Stimulated activated effector memory CD8-positive, alpha-beta T cell treated with anti-CD3 and anti-CD28 coated beads, Interleukin-12 subunit alpha, Interleukin-12 subunit beta, amount 100 ng/mL, for 72 hours (primary cell): ENCODE data around the gene ADGRF3.
"Not testable (repeated sequence)": the region's sequence is repeated elsewhere in the genome, so short reads cannot be mapped to it uniquely, and the experiment has no call there.

Experiments
- ATAC-seq: fragments of 150-1000 bp; cut with Tn5 transposase; 2 replicates; pipeline ENCODE4 v1.10.0; 2021
- DNase-seq, 2 donors: peaks; one replicate each; pipeline ENCODE4 v3.0.0; 2021 to 2022; ENCODE audit warnings: low spot score in 2 of 2
- H3K27ac Mint-ChIP-seq: one replicate; pipeline ENCODE4 v1.8.0; 2022; ENCODE audit warnings: mild to moderate bottlenecking, mixed read lengths
- H3K36me3 Mint-ChIP-seq: one replicate; pipeline ENCODE4 v1.8.0; 2022; ENCODE audit warnings: mild to moderate bottlenecking, mixed read lengths
- H3K4me1 Mint-ChIP-seq: one replicate; pipeline ENCODE4 v1.8.0; 2022; ENCODE audit warnings: mixed read lengths
- H3K4me3 Mint-ChIP-seq: one replicate; pipeline ENCODE4 v1.8.0; 2022; ENCODE audit warnings: mild to moderate bottlenecking, mixed read lengths
- H3K9me3 Mint-ChIP-seq: one replicate; pipeline ENCODE4 v1.8.0; 2022; ENCODE audit warnings: mixed read lengths

ADGRF3 gene

GRCh38 chr2:26336719-26337118, 9.9 kb downstream of the ADGRF3 start:
- Mint-ChIP-seq H3K27ac (no peak overlapping the region), H3K36me3 (no peaks in the 10 kb centered on the region), H3K9me3 (no peaks in the 10 kb centered on the region), H3K4me3 (no peak overlapping the region), H3K4me1 (no peaks in the 10 kb centered on the region)
- DNase-seq (no peak), ATAC-seq (no peak)

- Mint-ChIP-seq H3K4me3 (no peak overlapping the region), H3K27ac (no peak overlapping the region), H3K36me3 (no peaks in the 10 kb centered on the region), H3K9me3 (no peaks in the 10 kb centered on the region), H3K4me1 (peaks cover 3% of the 10 kb centered on the region)
- ATAC-seq: no peak
- DNase-seq: no peak
Measured at GRCh38 chr2:26335231-26335630, 11.4 kb downstream of the ADGRF3 start.

GRCh38 chr2:26333293-26333692, 13.3 kb downstream of the ADGRF3 start:
- H3K27ac Mint-ChIP-seq: peak overlapping the region; percentile 11
- H3K36me3 Mint-ChIP-seq: no peaks in the 10 kb centered on the region
- DNase-seq (no peak), ATAC-seq (no peak)
- peaks cover 9% of the 10 kb centered on the region for H3K4me1 Mint-ChIP-seq
- no peaks in the 10 kb centered on the region for H3K9me3 Mint-ChIP-seq
- H3K4me3 Mint-ChIP-seq: no peak overlapping the region

- H3K4me1 Mint-ChIP-seq, ATAC-seq, H3K36me3 Mint-ChIP-seq, DNase-seq, H3K4me3 Mint-ChIP-seq, H3K9me3 Mint-ChIP-seq, H3K27ac Mint-ChIP-seq: not testable (repeated sequence)
Measured at GRCh38 chr2:26331321-26331720, 15.3 kb downstream of the ADGRF3 start.

- no peaks in the 10 kb centered on the region for H3K36me3 Mint-ChIP-seq
- no peak overlapping the region for H3K4me3 Mint-ChIP-seq
- no peaks in the 10 kb centered on the region for H3K9me3 Mint-ChIP-seq
- DNase-seq: no peak
- H3K4me1 Mint-ChIP-seq: peaks cover 14% of the 10 kb centered on the region
- ATAC-seq: no peak
- H3K27ac Mint-ChIP-seq: no peak overlapping the region
Measured at GRCh38 chr2:26330604-26331003, 16.0 kb downstream of the ADGRF3 start.

- Mint-ChIP-seq H3K4me1 (peaks cover 14% of the 10 kb centered on the region), H3K4me3 (no peak overlapping the region), H3K9me3 (no peaks in the 10 kb centered on the region), H3K27ac (no peak overlapping the region), H3K36me3 (no peaks in the 10 kb centered on the region)
- DNase-seq (peak; percentile 63 to 90), ATAC-seq (peak; percentile 95)
Measured at GRCh38 chr2:26330114-26330549, 16.5 kb downstream of the ADGRF3 start.

GRCh38 chr2:26329083-26329482, 17.5 kb downstream of the ADGRF3 start:
- not testable (repeated sequence) for H3K9me3 Mint-ChIP-seq, ATAC-seq, H3K36me3 Mint-ChIP-seq, DNase-seq, H3K27ac Mint-ChIP-seq, H3K4me3 Mint-ChIP-seq
- peaks cover 14% of the 10 kb centered on the region for H3K4me1 Mint-ChIP-seq

GRCh38 chr2:26327291-26328272, 19.0 kb downstream of the ADGRF3 start:
- ATAC-seq (no peak), DNase-seq (no peak)
- Mint-ChIP-seq H3K4me3 (no peak overlapping the region), H3K9me3 (no peaks in the 10 kb centered on the region), H3K4me1 (peaks cover 14% of the 10 kb centered on the region), H3K27ac (no peak overlapping the region), H3K36me3 (no peaks in the 10 kb centered on the region)

- H3K4me3 Mint-ChIP-seq: no peak overlapping the region
- DNase-seq (no peak), ATAC-seq (peak; percentile 71)
- H3K27ac Mint-ChIP-seq: no peak overlapping the region
- H3K9me3 Mint-ChIP-seq: no peaks in the 10 kb centered on the region
- peaks cover 14% of the 10 kb centered on the region for H3K4me1 Mint-ChIP-seq
- no peaks in the 10 kb centered on the region for H3K36me3 Mint-ChIP-seq
Measured at GRCh38 chr2:26326514-26326913, 20.1 kb downstream of the ADGRF3 start.

- no peak for DNase-seq
- Mint-ChIP-seq H3K4me1 (peaks cover 14% of the 10 kb centered on the region), H3K4me3 (no peak overlapping the region), H3K9me3 (no peaks in the 10 kb centered on the region), H3K27ac (peak overlapping the region; percentile 12), H3K36me3 (no peaks in the 10 kb centered on the region)
- no peak for ATAC-seq
Measured at GRCh38 chr2:26325851-26326250, 20.7 kb downstream of the ADGRF3 start.

GRCh38 chr2:26324903-26325302, 21.7 kb downstream of the ADGRF3 start:
- no peak overlapping the region for H3K27ac Mint-ChIP-seq
- DNase-seq (no peak), ATAC-seq (no peak)
- no peaks in the 10 kb centered on the region for H3K36me3 Mint-ChIP-seq
- H3K4me3 Mint-ChIP-seq: no peak overlapping the region
- H3K4me1 Mint-ChIP-seq: peaks cover 8% of the 10 kb centered on the region
- no peaks in the 10 kb centered on the region for H3K9me3 Mint-ChIP-seq

- ATAC-seq, H3K27ac Mint-ChIP-seq, H3K4me1 Mint-ChIP-seq, H3K36me3 Mint-ChIP-seq, DNase-seq, H3K4me3 Mint-ChIP-seq, H3K9me3 Mint-ChIP-seq: not testable (repeated sequence)
Measured at GRCh38 chr2:26324479-26324878, 22.1 kb downstream of the ADGRF3 start.

GRCh38 chr2:26318950-26319349, 27.6 kb downstream of the ADGRF3 start:
- no peak overlapping the region for H3K4me3 Mint-ChIP-seq
- DNase-seq (no peak), ATAC-seq (no peak)
- H3K9me3 Mint-ChIP-seq: no peaks in the 10 kb centered on the region
- peaks cover 6% of the 10 kb centered on the region for H3K4me1 Mint-ChIP-seq
- no peak overlapping the region for H3K27ac Mint-ChIP-seq
- H3K36me3 Mint-ChIP-seq: no peaks in the 10 kb centered on the region

GRCh38 chr2:26317377-26318105, 29.0 kb downstream of the ADGRF3 start:
- H3K36me3 Mint-ChIP-seq: no peaks in the 10 kb centered on the region
- no peak overlapping the region for H3K4me3 Mint-ChIP-seq
- H3K4me1 Mint-ChIP-seq: peaks cover 6% of the 10 kb centered on the region
- ATAC-seq (no peak), DNase-seq (no peak)
- no peak overlapping the region for H3K27ac Mint-ChIP-seq
- H3K9me3 Mint-ChIP-seq: no peaks in the 10 kb centered on the region

- DNase-seq (no peak), ATAC-seq (no peak)
- H3K4me3 Mint-ChIP-seq: no peak overlapping the region
- H3K4me1 Mint-ChIP-seq: peaks cover 6% of the 10 kb centered on the region
- H3K27ac Mint-ChIP-seq: no peak overlapping the region
- no peaks in the 10 kb centered on the region for H3K9me3 Mint-ChIP-seq
- no peaks in the 10 kb centered on the region for H3K36me3 Mint-ChIP-seq
Measured at GRCh38 chr2:26316845-26317244, 29.7 kb downstream of the ADGRF3 start.

GRCh38 chr2:26316041-26316440, 30.5 kb downstream of the ADGRF3 start:
- DNase-seq (no peak), ATAC-seq (no peak)
- H3K4me1 Mint-ChIP-seq: peaks cover 6% of the 10 kb centered on the region
- H3K36me3 Mint-ChIP-seq: no peaks in the 10 kb centered on the region
- H3K27ac Mint-ChIP-seq: no peak overlapping the region
- no peak overlapping the region for H3K4me3 Mint-ChIP-seq
- H3K9me3 Mint-ChIP-seq: no peaks in the 10 kb centered on the region
